HepG2 (cell line): Measurements from ENCODE around the gene TMEM9. TPM values are rescaled to one million over a fixed set of nuclear protein-coding genes. Genes with fewer than 3 reads are reported as not detected.

ENCODE experiments used
- ATF5 ChIP-seq: sonication (generic); formaldehyde crosslinking; IDR thresholded peaks from 2 replicates; pipeline ENCODE4 v1.4.0; 2020; ENCODE audit warnings: mild to moderate bottlenecking, low read depth, missing genetic modification reagents
- BRD4 ChIP-seq: sonication (generic); formaldehyde crosslinking; IDR thresholded peaks from 2 replicates; pipeline ENCODE4 v1.4.0; 2020; ENCODE audit warnings: missing genetic modification reagents
- CSRNP1 ChIP-seq: sonication (generic); formaldehyde crosslinking; IDR thresholded peaks from 2 replicates; pipeline ENCODE4 v1.8.1; 2023; ENCODE audit warnings: mild to moderate bottlenecking, missing genetic modification reagents
- GATAD2A ChIP-seq: IDR thresholded peaks from 2 replicates; pipeline ENCODE4 v1.6.1; 2016
- GRHL1 ChIP-seq: sonication (generic); formaldehyde crosslinking; conservative IDR thresholded peaks from 2 replicates; pipeline ENCODE4 v1.8.0; 2022; ENCODE audit warnings: missing genetic modification reagents
- HES4 ChIP-seq: sonication (generic); formaldehyde crosslinking; IDR thresholded peaks from 2 replicates; pipeline ENCODE4 v1.9.0; 2021; ENCODE audit warnings: mild to moderate bottlenecking, missing genetic modification reagents, borderline replicate concordance
- NFATC3 ChIP-seq: sonication (generic); formaldehyde crosslinking; IDR thresholded peaks from 2 replicates; pipeline ENCODE4 v1.5.1; 2020; ENCODE audit warnings: mild to moderate bottlenecking, missing genetic modification reagents
- NONO ChIP-seq, 2 experiments: fragments of 450-650 bp in 1 of 2; sonication (generic) in 1 of 2; formaldehyde crosslinking in 1 of 2; IDR thresholded peaks in 1 of 2; conservative IDR thresholded peaks in 1 of 2; 2 replicates each; pipeline versions ENCODE4 v1.6.1 to v1.8.0; 2017 to 2022; ENCODE audit warnings: mild to moderate bottlenecking in 1 of 2, missing genetic modification reagents in 1 of 2, moderate library complexity in 1 of 2
- PLRG1 ChIP-seq: fragments of 450-650 bp; conservative IDR thresholded peaks from 2 replicates; pipeline ENCODE4 v1.6.1; 2016
- RAD21 ChIP-seq: fragments of 450-650 bp; formaldehyde crosslinking; IDR thresholded peaks from 2 replicates; pipeline ENCODE4 v1.5.0; 2020; ENCODE audit warnings: mild to moderate bottlenecking
- RBFOX2 ChIP-seq: fragments of 200-400 bp; formaldehyde crosslinking; IDR thresholded peaks from 2 replicates; pipeline ENCODE4 v1.6.1; 2017; ENCODE audit warnings: low read depth, mild to moderate bottlenecking, low read length
- RBM39 ChIP-seq: fragments of 200-400 bp; formaldehyde crosslinking; IDR thresholded peaks from one replicate; pipeline ENCODE4 v1.6.1; 2018; ENCODE audit warnings: antibody characterized with exemption, mild to moderate bottlenecking, low read depth, low read length; ENCODE audit not compliant: poor library complexity, severe bottlenecking
- SIN3B ChIP-seq: fragments of 150-350 bp; IDR thresholded peaks from 2 replicates; pipeline ENCODE4 v1.6.1; 2014; ENCODE audit warnings: low read length
- SOX13 ChIP-seq, 3 experiments: fragments of 450-650 bp in 1 of 3; sonication (generic) in 1 of 3; formaldehyde crosslinking in 1 of 3; IDR thresholded peaks in 2 of 3; conservative IDR thresholded peaks in 1 of 3; 2 replicates each; pipeline versions ENCODE4 v1.5.0 to v1.6.1; 2016 to 2020; ENCODE audit warnings: antibody characterized with exemption in 1 of 3, mild to moderate bottlenecking in 1 of 3, missing compliant biosample characterization in 1 of 3, missing genetic modification reagents in 1 of 3, moderate library complexity in 1 of 3
- TCF12 ChIP-seq, 2 experiments: fragments of 450-650 bp in 1 of 2; sonication (generic) in 1 of 2; formaldehyde crosslinking in 1 of 2; IDR thresholded peaks; 2 replicates each; pipeline versions ENCODE4 v1.6.1 to v1.8.0; 2017 to 2022; ENCODE audit warnings: antibody characterized with exemption in 1 of 2, mild to moderate bottlenecking in 1 of 2, missing genetic modification reagents in 1 of 2, moderate library complexity in 1 of 2
- YY1 ChIP-seq: IDR thresholded peaks from 2 replicates; pipeline ENCODE4 v1.6.1; 2011; ENCODE audit warnings: low read length, low read depth, moderate library complexity, mild to moderate bottlenecking; ENCODE audit not compliant: insufficient read depth, insufficient replicate concordance
- ZNF180 ChIP-seq: sonication (generic); formaldehyde crosslinking; IDR thresholded peaks from 2 replicates; pipeline ENCODE4 v1.4.0; 2020; ENCODE audit warnings: low read depth, missing genetic modification reagents, borderline replicate concordance
- ZNF337 ChIP-seq: sonication (generic); formaldehyde crosslinking; IDR thresholded peaks from 2 replicates; pipeline ENCODE4 v1.5.1; 2020; ENCODE audit warnings: missing genetic modification reagents, low read depth, mild to moderate bottlenecking, borderline replicate concordance
- ZNF343 ChIP-seq: sonication (generic); formaldehyde crosslinking; IDR thresholded peaks from 2 replicates; pipeline ENCODE4 v1.4.0; 2020; ENCODE audit warnings: mild to moderate bottlenecking, missing genetic modification reagents
- ZNF569 ChIP-seq: sonication (generic); formaldehyde crosslinking; IDR thresholded peaks from 2 replicates; pipeline ENCODE4 v1.5.0; 2020; ENCODE audit warnings: mild to moderate bottlenecking, missing genetic modification reagents, moderate library complexity, borderline replicate concordance
- ZSCAN20 ChIP-seq: sonication (generic); formaldehyde crosslinking; IDR thresholded peaks from 2 replicates; pipeline ENCODE4 v1.4.0; 2020; ENCODE audit warnings: missing genetic modification reagents, mild to moderate bottlenecking, borderline replicate concordance
- polyA plus RNA-seq, 8 experiments: library from polyadenylated mRNA; depleted of rRNA in 3 of 8; stranded (reverse) in 7 of 8; unstranded in 1 of 8; fragments of >200 nt; fragmentation: Illumina TruSeq in 4 of 8; extraction: Trizol in 4 of 8; gene quantifications; 2 replicates each; pipeline versions ENCODE4 v1.2.1 to v1.2.3, GENCODE V29; 2011 to 2016; ENCODE audit warnings: low read depth in 4 of 8, missing spikeins in 1 of 8, mixed read lengths in 1 of 8; ENCODE audit not compliant: insufficient read depth in 1 of 8
- total RNA-seq, 5 experiments: library from RNA; depleted of rRNA; stranded (reverse); fragments of >200 nt; fragmentation: Illumina TruSeq; extraction: Trizol; gene quantifications; 2 replicates each; pipeline ENCODE4 v1.2.3, GENCODE V29; 2016; ENCODE audit warnings: low read depth in 1 of 5

The TMEM9 gene
- total and polyA plus RNA-seq, 2 of the 13 experiments (the other 11 are each of a cell fraction or from before 2014, with no cell fraction given): 60.9 to 102 TPM

- TF ChIP-seq CSRNP1 (CRISPR knock-in tag) (no peak), YY1 (peak; percentile 7), BRD4 (no peak), ZNF180 (CRISPR knock-in tag) (no peak), TCF12 (IDR thresholded peaks at IDR 0.05) (no peak), TCF12 (CRISPR knock-in tag; IDR thresholded peaks at IDR 0.05) (no peak), ZNF569 (CRISPR knock-in tag) (no peak), ZSCAN20 (CRISPR knock-in tag) (no peak), ZNF337 (CRISPR knock-in tag) (no peak), ZNF343 (0 out of 2 replicates have a peak, but pooled peaks have one; percentile 39), NFATC3 (CRISPR knock-in tag) (no peak), RAD21 (CRISPR knock-in tag) (no peak), GATAD2A (no peak), ATF5 (no peak), SIN3B (no peak), SOX13 (IDR thresholded peaks at IDR 0.05) (no peak), SOX13 (CRISPR knock-in tag; conservative IDR thresholded peaks at IDR 0.05 in 1 of 2, IDR thresholded peaks at IDR 0.05 in 1 of 2) (no peak), RBM39 (no peak), NONO (IDR thresholded peaks at IDR 0.05) (no peak), NONO (CRISPR knock-in tag; conservative IDR thresholded peaks at IDR 0.05) (peak; percentile 68), GRHL1 (CRISPR knock-in tag) (no peak), RBFOX2 (no peak), HES4 (CRISPR knock-in tag) (no peak), PLRG1 (no peak)
Observed at GRCh38 chr1:201154389-201155165, at the start of gene TMEM9 (continued).
